ENCODE results near the gene OR1M1. TPM values are rescaled to one million over a fixed set of nuclear protein-coding genes. Genes with fewer than 3 reads are reported as not detected.

Gene OR1M1
- total and polyA plus RNA-seq, 10 of the 15 experiments (the other 5 are each of a cell fraction or from before 2014, with no cell fraction given) = not detected

DNA sequence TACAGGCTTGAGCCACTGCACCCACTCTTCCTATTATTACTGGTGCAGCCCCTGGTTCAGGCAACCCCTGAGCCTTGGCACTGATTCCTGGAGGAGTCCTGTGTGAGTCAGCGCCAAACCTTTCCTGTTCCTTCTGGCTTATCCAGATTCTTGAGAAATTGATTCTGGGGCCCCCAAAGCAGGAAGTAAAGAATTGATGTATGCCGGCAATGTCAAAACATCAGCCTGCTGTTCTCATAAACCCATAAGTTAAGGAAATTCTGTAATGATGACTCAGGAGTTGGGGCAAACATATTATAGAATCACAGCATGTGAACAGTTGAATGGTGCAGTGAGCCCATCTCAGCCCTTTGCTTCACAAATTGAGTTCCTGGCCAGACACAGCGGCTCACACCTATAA, 41.3 kb downstream of the OR1M1 start (continued):
- TF ChIP-seq, protein P1, sequence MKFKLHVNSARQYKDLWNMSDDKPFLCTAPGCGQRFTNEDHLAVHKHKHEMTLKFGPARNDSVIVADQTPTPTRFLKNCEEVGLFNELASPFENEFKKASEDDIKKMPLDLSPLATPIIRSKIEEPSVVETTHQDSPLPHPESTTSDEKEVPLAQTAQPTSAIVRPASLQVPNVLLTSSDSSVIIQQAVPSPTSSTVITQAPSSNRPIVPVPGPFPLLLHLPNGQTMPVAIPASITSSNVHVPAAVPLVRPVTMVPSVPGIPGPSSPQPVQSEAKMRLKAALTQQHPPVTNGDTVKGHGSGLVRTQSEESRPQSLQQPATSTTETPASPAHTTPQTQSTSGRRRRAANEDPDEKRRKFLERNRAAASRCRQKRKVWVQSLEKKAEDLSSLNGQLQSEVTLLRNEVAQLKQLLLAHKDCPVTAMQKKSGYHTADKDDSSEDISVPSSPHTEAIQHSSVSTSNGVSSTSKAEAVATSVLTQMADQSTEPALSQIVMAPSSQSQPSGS (IDR thresholded peaks at IDR 0.05; ENCODE audit: low read length) = no peak

GRCh38 chr19:9130965-9131364, 44.1 kb downstream of the OR1M1 start:
- H3K27me3 ChIP-seq (replicated peaks in 1 of 2; ENCODE audit: control insufficient read depth in 2 of 2, insufficient read depth in 2 of 2, low read length in 1 of 2) = no peaks in the 10 kb centered on the region
- RAD21 ChIA-PET (ENCODE audit: unreplicated experiment) = interaction anchor here (0.6 kb wide), 1 partner anchor 146 kb away, joined by 3 read pairs; no protein-coding TSS in a partner anchor
- CTCF ChIA-PET = no interaction called here
- H3K9ac ChIP-seq (ENCODE audit: control insufficient read depth, insufficient read depth, low read length) = no peak overlapping the region
- intact Hi-C loops (cut with micrococcal nuclease; ENCODE audit: unreplicated experiment) = loop anchor here (10.0 kb wide), 1 partner anchor 174 kb away; the partner anchor contains the start of gene ZNF699
- ATAC-seq (no peak), DNase-seq (ENCODE audit: low read depth, low spot score) (no peak), FAIRE-seq (no peak)
- H2AFZ ChIP-seq (ENCODE audit: control insufficient read depth, low read depth, low read length) = no peak overlapping the region
- 50% methylated on average over 1 of the region's 1 CpG for WGBS (ENCODE audit: insufficient coverage, insufficient replicate concordance, low lambda C conversion rate, missing lambda C conversion rate)
- H3K9me3 ChIP-seq (replicated peaks; ENCODE audit: control insufficient read depth, insufficient read depth, low read length) = no peaks in the 10 kb centered on the region; the same call in 2 of the 3 replicates
- no peaks in the 10 kb centered on the region for H3K79me2 ChIP-seq (ENCODE audit: control insufficient read depth, insufficient read depth, low read length)
- POLR2A ChIA-PET = no interaction called here
- no peak overlapping the region for H3K27ac ChIP-seq (ENCODE audit: control insufficient read depth, insufficient read depth)
- no peak overlapping the region for H3K4me2 ChIP-seq (ENCODE audit: control insufficient read depth, insufficient read depth)
- SMC1A ChIA-PET (ENCODE audit: uncharacterized antibody, unreplicated experiment) = no interaction called here
- H3K36me3 ChIP-seq (ENCODE audit: control insufficient read depth in 2 of 2, insufficient read depth in 2 of 2, low read length in 1 of 2) = no peaks in the 10 kb centered on the region
- H4K20me1 ChIP-seq (ENCODE audit: control insufficient read depth, insufficient read depth) = no peaks in the 10 kb centered on the region
- no peak overlapping the region for H3K4me3 ChIP-seq
- in situ Hi-C loops (cut with MboI) = loop anchor here (10.0 to 25.0 kb wide), 3 partner anchors 494 to 1106 kb away; partner anchors contain the start of genes S1PR2 and ZNF561
- no TSS peak for BruUV-seq (replicated peaks)
- H3K4me1 ChIP-seq (ENCODE audit: control insufficient read depth, insufficient read depth, low read length) = no peaks in the 10 kb centered on the region
- TF ChIP-seq, protein P2, sequence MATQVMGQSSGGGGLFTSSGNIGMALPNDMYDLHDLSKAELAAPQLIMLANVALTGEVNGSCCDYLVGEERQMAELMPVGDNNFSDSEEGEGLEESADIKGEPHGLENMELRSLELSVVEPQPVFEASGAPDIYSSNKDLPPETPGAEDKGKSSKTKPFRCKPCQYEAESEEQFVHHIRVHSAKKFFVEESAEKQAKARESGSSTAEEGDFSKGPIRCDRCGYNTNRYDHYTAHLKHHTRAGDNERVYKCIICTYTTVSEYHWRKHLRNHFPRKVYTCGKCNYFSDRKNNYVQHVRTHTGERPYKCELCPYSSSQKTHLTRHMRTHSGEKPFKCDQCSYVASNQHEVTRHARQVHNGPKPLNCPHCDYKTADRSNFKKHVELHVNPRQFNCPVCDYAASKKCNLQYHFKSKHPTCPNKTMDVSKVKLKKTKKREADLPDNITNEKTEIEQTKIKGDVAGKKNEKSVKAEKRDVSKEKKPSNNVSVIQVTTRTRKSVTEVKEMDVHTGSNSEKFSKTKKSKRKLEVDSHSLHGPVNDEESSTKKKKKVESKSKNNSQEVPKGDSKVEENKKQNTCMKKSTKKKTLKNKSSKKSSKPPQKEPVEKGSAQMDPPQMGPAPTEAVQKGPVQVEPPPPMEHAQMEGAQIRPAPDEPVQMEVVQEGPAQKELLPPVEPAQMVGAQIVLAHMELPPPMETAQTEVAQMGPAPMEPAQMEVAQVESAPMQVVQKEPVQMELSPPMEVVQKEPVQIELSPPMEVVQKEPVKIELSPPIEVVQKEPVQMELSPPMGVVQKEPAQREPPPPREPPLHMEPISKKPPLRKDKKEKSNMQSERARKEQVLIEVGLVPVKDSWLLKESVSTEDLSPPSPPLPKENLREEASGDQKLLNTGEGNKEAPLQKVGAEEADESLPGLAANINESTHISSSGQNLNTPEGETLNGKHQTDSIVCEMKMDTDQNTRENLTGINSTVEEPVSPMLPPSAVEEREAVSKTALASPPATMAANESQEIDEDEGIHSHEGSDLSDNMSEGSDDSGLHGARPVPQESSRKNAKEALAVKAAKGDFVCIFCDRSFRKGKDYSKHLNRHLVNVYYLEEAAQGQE (IDR thresholded peaks at IDR 0.05; ENCODE audit: low read depth, low read length) = no peak
- TF ChIP-seq POLR2AphosphoS2 (IDR thresholded peaks at IDR 0.05; ENCODE audit: low read depth, low read length) (no peak), RUNX3 (IDR thresholded peaks at IDR 0.05; ENCODE audit: low read length) (peak; percentile 58), BACH1 (IDR thresholded peaks at IDR 0.05; ENCODE audit: borderline replicate concordance) (no peak), SPI1 (IDR thresholded peaks at IDR 0.05; ENCODE audit: borderline replicate concordance, insufficient read depth, low read depth, low read length) (0 out of 2 replicates have a peak, but pooled peaks have one; percentile 32), MTA3 (IDR thresholded peaks at IDR 0.05; ENCODE audit: borderline replicate concordance, low read length) (no peak), ZZZ3 (IDR thresholded peaks at IDR 0.05; ENCODE audit: control insufficient read depth, insufficient read length, low read depth) (no peak), NR2F1 (conservative IDR thresholded peaks at IDR 0.05) (no peak), EED (IDR thresholded peaks at IDR 0.05; ENCODE audit: low read depth) (peak; percentile 48; the same call in 1 of the 2 replicates), SP1 (IDR thresholded peaks at IDR 0.05; ENCODE audit: low read depth, low read length) (no peak), FOXK2 (IDR thresholded peaks at IDR 0.05) (no peak)
- TF ChIP-seq, protein P3, sequence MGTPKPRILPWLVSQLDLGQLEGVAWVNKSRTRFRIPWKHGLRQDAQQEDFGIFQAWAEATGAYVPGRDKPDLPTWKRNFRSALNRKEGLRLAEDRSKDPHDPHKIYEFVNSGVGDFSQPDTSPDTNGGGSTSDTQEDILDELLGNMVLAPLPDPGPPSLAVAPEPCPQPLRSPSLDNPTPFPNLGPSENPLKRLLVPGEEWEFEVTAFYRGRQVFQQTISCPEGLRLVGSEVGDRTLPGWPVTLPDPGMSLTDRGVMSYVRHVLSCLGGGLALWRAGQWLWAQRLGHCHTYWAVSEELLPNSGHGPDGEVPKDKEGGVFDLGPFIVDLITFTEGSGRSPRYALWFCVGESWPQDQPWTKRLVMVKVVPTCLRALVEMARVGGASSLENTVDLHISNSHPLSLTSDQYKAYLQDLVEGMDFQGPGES (IDR thresholded peaks at IDR 0.05) = no peak
- TF ChIP-seq, protein P4, sequence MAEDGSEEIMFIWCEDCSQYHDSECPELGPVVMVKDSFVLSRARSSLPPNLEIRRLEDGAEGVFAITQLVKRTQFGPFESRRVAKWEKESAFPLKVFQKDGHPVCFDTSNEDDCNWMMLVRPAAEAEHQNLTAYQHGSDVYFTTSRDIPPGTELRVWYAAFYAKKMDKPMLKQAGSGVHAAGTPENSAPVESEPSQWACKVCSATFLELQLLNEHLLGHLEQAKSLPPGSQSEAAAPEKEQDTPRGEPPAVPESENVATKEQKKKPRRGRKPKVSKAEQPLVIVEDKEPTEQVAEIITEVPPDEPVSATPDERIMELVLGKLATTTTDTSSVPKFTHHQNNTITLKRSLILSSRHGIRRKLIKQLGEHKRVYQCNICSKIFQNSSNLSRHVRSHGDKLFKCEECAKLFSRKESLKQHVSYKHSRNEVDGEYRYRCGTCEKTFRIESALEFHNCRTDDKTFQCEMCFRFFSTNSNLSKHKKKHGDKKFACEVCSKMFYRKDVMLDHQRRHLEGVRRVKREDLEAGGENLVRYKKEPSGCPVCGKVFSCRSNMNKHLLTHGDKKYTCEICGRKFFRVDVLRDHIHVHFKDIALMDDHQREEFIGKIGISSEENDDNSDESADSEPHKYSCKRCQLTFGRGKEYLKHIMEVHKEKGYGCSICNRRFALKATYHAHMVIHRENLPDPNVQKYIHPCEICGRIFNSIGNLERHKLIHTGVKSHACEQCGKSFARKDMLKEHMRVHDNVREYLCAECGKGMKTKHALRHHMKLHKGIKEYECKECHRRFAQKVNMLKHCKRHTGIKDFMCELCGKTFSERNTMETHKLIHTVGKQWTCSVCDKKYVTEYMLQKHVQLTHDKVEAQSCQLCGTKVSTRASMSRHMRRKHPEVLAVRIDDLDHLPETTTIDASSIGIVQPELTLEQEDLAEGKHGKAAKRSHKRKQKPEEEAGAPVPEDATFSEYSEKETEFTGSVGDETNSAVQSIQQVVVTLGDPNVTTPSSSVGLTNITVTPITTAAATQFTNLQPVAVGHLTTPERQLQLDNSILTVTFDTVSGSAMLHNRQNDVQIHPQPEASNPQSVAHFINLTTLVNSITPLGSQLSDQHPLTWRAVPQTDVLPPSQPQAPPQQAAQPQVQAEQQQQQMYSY (CRISPR knock-in tag; IDR thresholded peaks at IDR 0.05) = no peak

Data from GM12878 (cell line).